ENCODE results near the gene CREBRF. TPM values are rescaled to one million over a fixed set of nuclear protein-coding genes. Genes with fewer than 3 reads are reported as not detected.
"Not testable (repeated sequence)": the region's sequence is repeated elsewhere in the genome, so short reads cannot be mapped to it uniquely, and the experiment has no call there.

The CREBRF gene
- total RNA-seq, 1 donor from 2014 or later, result 56.6 TPM

- intact Hi-C loops (cut with DNase I); DNase-seq (ENCODE audit: low spot score); ATAC-seq: not testable (repeated sequence)
These were observed 24.1 kb upstream of the CREBRF start for GRCh38 chr5:173032096-173032495.

GRCh38 chr5:173032730-173033129 lies 23.4 kb upstream of the CREBRF start:
- intact Hi-C loops (cut with DNase I), result no loop called here
- DNase-seq (ENCODE audit: low spot score) (no peak), ATAC-seq (no peak)

DNA sequence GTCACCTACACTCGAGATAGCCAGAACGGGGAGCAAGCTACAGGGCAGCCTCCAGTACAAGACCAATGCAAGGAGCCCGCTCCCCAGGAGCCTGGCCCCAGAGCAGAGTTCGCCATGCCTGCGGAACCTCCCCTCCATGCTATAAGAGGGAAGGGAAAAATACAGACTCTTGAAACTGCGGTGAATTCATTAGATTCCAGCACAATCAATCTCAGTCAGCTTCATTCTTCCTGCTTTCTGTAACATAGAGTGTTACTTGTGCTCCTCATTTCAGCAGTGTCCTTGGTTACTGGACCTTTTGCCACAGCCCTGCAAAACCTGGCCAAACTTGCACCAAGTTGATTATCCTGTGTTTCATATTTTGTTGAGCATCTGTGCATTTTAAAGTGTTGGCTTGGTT lies 22.2 kb upstream of the CREBRF start:
- DNase-seq (ENCODE audit: low spot score) (no peak), ATAC-seq (no peak)
- intact Hi-C loops (cut with DNase I), result no loop called here

DNA sequence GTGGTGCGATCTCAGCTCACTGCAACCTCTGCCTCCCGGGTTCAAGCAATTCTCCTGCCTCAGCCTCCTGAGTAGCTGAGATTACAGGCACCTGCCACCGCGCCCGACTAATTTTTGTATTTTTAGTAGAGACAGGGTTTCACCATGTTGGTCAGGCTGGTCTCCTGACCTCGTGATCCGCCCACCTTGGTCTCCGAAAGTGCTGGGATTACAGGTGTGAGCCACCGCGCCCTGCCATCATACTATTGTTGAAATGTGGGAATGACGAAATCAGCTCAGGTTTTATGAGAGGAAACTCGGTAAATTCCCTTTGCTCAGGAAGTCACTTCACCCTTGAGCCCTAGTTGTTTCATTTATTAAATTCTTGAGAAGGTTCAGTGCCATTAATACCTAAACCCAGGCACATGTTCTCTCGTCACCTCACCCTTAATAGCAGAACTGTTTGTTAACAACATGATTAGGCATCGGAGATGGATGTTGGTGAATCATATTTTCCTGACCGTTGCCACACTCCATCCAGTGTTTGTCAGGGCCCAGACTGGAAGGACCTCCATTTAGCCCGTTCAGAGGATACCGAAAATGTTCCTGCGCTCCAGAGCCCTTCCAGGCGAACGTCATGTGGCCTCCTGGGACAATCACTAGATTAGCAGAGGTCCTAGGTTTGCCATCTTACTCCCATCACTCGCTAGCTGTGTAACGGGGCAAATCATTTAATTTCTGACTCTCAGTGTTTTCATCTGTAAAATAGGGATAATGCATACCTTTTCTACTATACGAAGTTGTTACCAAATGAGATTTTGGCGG lies 20.0 kb upstream of the CREBRF start:
- ATAC-seq (no peak), DNase-seq (ENCODE audit: low spot score) (no peak)
- intact Hi-C loops (cut with DNase I), result loop anchor here (5.0 kb wide), 1 partner anchor 754 kb away; the partner anchor contains the start of gene UBTD2

- no peak for ATAC-seq
- DNase-seq (ENCODE audit: low spot score), result no peak
- intact Hi-C loops (cut with DNase I), result loop anchor here (5.0 kb wide), 1 partner anchor 757 kb away; the partner anchor contains the start of gene UBTD2
These were observed 17.0 kb upstream of the CREBRF start for GRCh38 chr5:173039188-173039587.

GRCh38 chr5:173039964-173040363 lies 16.2 kb upstream of the CREBRF start:
- ATAC-seq (no peak), DNase-seq (ENCODE audit: low spot score) (no peak)
- intact Hi-C loops (cut with DNase I), result loop anchor here (5.0 kb wide), 1 partner anchor 758 kb away; the partner anchor contains the start of gene UBTD2

- ATAC-seq, result no peak
- DNase-seq (ENCODE audit: low spot score), result no peak
- intact Hi-C loops (cut with DNase I), result no loop called here
These were observed 14.0 kb upstream of the CREBRF start for GRCh38 chr5:173041881-173042762.

- ATAC-seq, result no peak
- no peak for DNase-seq (ENCODE audit: low spot score)
- intact Hi-C loops (cut with DNase I), result no loop called here
These were observed 13.4 kb upstream of the CREBRF start for GRCh38 chr5:173042763-173043107.

DNA sequence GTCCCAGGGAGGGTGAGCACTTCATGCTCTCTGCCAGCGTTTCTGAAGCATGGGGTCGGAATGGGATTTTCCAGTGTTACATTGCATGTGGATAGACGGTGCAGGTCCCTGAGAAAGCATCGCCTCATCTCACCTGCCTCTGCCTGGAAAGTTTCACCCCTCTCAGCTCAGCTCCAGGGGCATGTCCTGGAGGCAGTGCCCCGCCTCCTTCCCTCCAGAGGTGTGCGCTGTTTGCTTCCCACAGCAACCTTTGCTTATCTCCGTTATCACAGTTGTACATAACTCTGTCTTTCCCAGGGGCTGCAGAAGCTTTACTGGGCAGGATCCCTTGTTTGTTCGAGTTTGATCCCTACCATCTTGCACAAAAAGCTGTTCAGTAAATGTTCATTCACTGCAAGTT lies 10.7 kb upstream of the CREBRF start:
- ATAC-seq, result no peak
- intact Hi-C loops (cut with DNase I), result no loop called here
- DNase-seq (ENCODE audit: low spot score), result no peak

DNA sequence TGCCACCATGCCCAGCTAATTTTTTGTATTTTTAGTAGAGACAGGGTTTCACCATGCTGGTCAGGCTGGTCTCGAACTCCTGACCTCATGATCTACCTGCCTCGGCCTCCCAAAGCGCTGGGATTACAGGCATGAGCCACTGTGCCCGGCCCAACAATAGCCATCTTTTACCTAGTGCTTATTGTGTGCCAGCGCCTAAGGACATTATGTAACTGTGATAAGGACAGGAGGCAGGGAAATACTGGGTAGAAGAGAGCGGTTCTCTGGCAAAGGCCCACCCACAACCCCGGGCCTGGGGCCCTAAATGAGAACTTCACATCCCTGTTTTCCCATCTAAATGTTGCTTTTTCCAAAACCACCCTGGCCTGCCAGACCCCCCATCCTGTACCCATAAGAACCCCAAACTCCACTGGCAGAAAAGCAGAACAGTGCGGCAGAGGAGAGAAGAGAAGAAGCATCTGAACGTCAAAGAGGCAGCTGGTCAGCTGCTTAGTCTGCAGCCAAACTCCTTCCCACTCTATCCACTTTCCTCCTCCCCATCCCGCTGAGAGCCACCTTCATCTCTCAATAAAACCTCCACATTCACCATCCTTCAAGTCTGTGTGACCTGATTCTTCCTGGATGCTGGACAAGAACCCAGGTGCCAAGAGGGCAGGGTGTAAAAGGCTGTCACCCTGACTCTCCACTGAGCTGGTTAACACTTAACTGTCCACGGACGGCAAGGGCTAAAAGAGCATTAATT lies 8.9 kb upstream of the CREBRF start:
- DNase-seq (ENCODE audit: low spot score); intact Hi-C loops (cut with DNase I); ATAC-seq: not testable (repeated sequence)

DNA sequence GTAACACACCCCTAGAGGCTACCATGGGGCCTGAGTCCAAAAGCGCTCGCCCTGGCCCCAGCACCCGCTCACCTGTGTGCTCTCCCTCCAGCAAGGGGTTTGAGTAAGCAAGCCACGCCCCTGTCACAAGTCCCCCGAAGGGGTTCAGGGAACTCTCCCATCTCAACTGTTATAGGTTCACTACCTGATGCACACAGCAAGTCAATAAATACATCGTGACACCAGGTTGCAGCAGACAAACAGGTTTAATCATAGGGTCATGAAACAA lies 8.4 kb upstream of the CREBRF start:
- ATAC-seq, result no peak
- intact Hi-C loops (cut with DNase I), result no loop called here
- no peak for DNase-seq (ENCODE audit: low spot score)

DNA sequence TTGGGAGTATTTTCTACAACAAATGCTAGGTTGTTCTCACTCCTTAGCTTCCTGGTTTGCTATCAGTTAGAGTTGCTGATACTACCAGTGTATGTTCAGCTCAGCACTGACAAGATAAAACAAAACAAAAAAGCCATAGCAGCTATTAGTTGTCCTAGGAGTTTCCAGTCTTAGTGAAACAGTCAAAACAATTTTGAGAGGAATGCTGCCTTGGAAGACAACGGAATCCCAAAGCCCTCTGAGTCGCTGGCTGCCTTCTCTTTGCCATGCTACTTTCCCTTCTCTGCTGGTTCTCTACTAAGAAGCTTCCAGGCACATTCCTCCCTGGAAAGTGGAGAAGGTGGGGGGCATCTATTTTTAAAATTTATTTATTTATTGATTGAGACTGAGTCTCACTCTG lies 5.4 kb upstream of the CREBRF start:
- no peak for ATAC-seq
- intact Hi-C loops (cut with DNase I), result no loop called here
- no peak for DNase-seq (ENCODE audit: low spot score)

- no peak for ATAC-seq
- intact Hi-C loops (cut with DNase I), result no loop called here
- no peak for DNase-seq (ENCODE audit: low spot score)
These were observed 4.4 kb upstream of the CREBRF start for GRCh38 chr5:173051746-173052145.

DNA sequence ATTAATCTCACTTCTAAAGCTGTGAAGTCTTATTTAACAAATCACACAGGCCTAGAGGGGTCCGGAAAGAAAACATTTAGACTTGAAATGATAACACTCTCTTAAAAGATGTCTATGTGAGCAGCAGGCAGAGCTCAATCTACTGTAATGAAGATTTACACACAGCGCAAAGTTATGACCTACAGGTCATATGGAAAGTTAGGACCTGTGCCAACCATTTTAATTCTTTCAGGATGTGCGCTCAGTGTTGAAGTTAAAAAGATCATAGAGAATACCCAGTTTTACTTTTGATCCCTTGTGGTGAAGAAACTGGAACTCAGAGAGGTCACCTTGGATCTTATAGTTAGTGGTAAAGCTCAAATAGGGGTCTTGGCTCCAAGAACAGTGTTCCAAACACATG lies 3.1 kb upstream of the CREBRF start:
- DNase-seq (ENCODE audit: low spot score) (no peak), ATAC-seq (no peak)
- intact Hi-C loops (cut with DNase I), result no loop called here

DNA sequence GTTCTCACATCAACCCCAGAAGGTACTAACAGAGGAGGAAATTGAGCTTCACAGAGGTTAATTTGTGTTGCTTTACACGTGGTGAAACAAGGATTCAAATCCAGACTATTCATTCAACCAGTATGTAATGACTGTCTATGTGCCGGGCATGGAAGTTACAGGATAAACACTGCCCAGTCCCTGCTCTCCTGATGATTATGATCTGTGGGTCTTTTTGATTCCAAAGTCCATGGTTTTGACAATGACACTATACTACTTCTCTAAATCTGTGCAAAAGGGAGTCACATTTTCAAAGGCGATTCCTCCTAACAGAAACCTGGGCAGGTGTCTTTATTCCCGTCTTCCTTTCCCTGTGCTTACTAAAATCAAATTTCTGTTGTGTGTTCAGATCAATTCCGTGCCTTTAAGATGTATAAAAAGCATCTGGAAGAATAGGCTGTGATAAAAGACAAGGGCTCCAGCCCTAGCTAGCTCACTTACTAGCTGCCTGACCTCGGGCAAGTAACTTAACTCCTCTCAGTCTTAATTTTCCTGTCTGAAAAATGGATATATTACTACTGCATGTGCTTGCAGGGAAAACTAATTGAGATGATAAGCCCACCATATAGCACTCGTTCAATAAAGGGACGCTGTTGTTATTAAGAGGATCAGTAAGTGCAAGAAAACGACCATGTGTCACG lies 970 bp upstream of the CREBRF start:
- intact Hi-C loops (cut with DNase I), result no loop called here
- ATAC-seq, result no peak
- no peak for DNase-seq (ENCODE audit: low spot score)

GRCh38 chr5:173055722-173055982 lies 500 bp upstream of the CREBRF start:
- ATAC-seq, result no peak
- DNase-seq (ENCODE audit: low spot score), result no peak
- intact Hi-C loops (cut with DNase I), result no loop called here

DNA sequence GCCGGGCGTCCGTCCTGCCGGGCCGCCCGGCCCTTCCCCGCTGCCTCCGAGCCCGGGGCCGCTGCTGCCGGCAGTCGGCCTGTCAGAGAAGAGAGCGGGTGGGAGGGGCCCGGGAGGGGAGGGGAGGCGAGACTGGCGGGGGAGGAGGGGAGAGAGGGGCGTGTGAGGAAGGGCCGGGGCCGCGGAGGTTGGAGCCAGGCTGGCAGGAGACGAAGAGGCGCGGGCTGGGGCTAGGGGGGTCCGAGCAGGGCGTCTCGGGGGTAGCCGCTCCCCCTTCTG lies 570 bp downstream of the CREBRF start:
- peak; percentile 76 for ATAC-seq
- intact Hi-C loops (cut with DNase I), result no loop called here
- DNase-seq (ENCODE audit: low spot score), result no peak

- intact Hi-C loops (cut with DNase I), result no loop called here
- peak; percentile 99 for DNase-seq (ENCODE audit: low spot score)
- ATAC-seq, result peak; percentile 98
These were observed 1.1 kb downstream of the CREBRF start for GRCh38 chr5:173057062-173057924.

DNA sequence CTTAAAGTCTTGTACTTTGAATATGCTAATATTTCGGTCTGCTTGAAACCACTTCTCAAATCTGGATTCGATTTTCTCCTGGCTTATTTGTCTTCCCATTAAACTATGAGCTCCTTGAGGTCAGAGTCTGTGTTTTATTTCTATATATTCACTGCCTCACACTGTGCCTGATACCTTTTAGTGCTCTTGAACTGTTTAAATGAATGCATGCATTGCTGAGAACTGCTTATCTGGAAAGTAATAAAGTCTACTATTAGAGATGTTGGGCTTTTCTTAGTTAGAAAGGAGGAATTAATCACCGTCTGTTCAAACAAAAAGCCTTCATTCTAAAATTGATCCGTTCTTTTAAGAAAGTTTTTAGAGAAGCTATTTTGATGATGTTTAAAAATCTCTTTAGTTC lies 6.0 kb downstream of the CREBRF start:
- ATAC-seq, result no peak
- intact Hi-C loops (cut with DNase I), result no loop called here

More for the DNA sequence above, 6.0 kb downstream of the CREBRF start:
- no peak for DNase-seq (ENCODE audit: low spot score)

Measured in sciatic nerve (tissue), 2 donors.